Erythroblast (primary cell): Measurements from ENCODE around the gene ZMYM4.

Experiments
- GATA1 ChIP-seq: IDR thresholded peaks from 2 replicates; pipeline ENCODE4 v1.6.1; 2011; ENCODE audit warnings: low read depth, mild to moderate bottlenecking, control low read depth, low read length, moderate library complexity
- POLR2A ChIP-seq: IDR thresholded peaks from 2 replicates; pipeline ENCODE4 v1.6.1; 2011; ENCODE audit warnings: mild to moderate bottlenecking, low read length

DNA sequence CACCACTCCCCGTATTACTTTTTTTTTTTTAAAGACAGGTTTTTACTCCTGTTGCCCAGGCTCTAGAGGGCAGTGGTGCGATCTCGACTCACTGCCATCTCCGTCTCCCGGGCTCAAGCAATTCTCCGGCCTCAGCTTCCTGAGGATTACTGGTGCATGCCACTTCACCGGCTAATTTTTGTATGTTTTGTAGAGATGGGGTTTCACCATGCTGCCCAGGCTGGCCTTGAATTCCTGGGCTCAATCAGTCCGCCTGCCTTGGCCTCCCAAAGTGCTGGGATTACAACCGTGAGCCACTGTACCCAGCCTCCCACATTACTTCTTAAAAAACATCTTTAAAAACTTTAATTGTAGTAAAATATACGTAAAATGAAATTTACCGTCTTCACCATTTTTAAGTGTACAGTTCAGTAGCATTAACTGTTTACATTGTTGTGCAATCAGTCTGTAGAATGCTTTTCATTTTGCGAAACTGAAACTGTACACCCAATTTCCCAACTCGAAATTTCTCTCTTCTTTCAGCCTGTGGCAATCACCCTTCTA is 77.0 kb downstream of the ZMYM4 start:
- TF ChIP-seq POLR2A (no peak), GATA1 (no peak)
